Jurkat, Clone E6-1 (cell line): ENCODE results near the gene KRTAP9-1.
"Not testable (repeated sequence)": the region's sequence is repeated elsewhere in the genome, so short reads cannot be mapped to it uniquely, and the experiment has no call there.

Experiments
- DNase-seq: peaks from one replicate; pipeline ENCODE4 v3.0.0-alpha.2; 2011; ENCODE audit warnings: low read depth, low spot score
- H3K4me3 ChIP-seq: 2 replicates; pipeline ENCODE4 v1.5.1; 2011; ENCODE audit warnings: mild to moderate bottlenecking, low read length, control low read depth, moderate library complexity

KRTAP9-1 gene

GRCh38 chr17:41177727-41178271 lies 11.9 kb upstream of the KRTAP9-1 start, which contains the start of gene KRTAP4-2:
Gene KRTAP4-2, minus strand, starts transcription at chr17:41178221. Its CDS starts 57 bp downstream, at chr17:41178164.
- H3K4me3 ChIP-seq = no peak within 1 kb of the TSS
- DNase-seq = no peak

GRCh38 chr17:41178341-41178740 lies 11.3 kb upstream of the KRTAP9-1 start:
- H3K4me3 ChIP-seq = no peak overlapping the region
- no peak for DNase-seq

GRCh38 chr17:41178843-41179616 lies 10.7 kb upstream of the KRTAP9-1 start:
- H3K4me3 ChIP-seq = no peak overlapping the region
- no peak for DNase-seq

GRCh38 chr17:41184480-41184961 lies 5.2 kb upstream of the KRTAP9-1 start, which contains the start of gene KRTAP4-1:
Gene KRTAP4-1, minus strand, starts transcription at chr17:41184911. Its CDS starts 57 bp downstream, at chr17:41184854.
- DNase-seq = no peak
- no peak within 1 kb of the TSS for H3K4me3 ChIP-seq

DNA sequence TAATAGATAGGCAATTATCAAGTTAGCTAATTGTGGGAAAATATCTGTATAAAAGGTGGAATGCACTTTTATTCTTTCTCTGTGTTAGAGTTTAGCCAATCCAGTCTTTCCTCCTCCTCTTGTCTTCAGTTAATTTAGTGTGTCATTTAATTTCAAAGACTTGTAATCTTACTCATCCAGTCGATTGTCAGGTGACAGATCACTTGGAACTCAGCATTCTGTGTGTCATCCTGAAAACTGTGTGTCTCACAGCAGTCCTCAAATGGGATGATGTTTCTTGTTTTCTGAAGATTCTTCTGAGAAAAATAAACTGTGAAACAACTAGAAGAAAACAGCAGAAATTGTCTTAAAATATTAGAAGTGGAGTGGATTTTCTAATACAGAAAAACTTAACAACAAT lies 4.7 kb upstream of the KRTAP9-1 start:
- DNase-seq = no peak
- no peak overlapping the region for H3K4me3 ChIP-seq

DNA sequence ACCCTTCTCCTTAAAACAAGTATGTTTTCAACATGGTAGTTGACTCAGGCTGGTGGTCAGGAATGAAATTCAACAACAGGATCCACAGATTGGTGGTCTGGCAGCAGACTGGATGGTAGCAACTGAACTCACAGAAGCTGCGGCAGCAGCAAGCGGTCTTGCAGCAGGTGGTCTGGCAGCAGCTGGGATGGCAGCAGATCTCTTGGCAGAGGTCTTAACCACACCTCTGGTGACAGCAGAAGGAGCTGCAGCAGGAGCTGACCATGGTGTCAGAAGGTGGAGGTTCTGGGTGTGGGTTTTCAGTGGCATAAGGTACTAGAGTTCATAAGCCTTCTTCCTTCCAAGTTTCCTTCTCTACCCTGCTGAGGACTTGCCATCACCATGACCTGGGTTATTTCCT lies 2.8 kb upstream of the KRTAP9-1 start:
- DNase-seq = no peak
- H3K4me3 ChIP-seq = no peak overlapping the region

- no peak overlapping the region for H3K4me3 ChIP-seq
- DNase-seq = no peak
These were observed 641 bp downstream of the KRTAP9-1 start for GRCh38 chr17:41190328-41190727.

DNA sequence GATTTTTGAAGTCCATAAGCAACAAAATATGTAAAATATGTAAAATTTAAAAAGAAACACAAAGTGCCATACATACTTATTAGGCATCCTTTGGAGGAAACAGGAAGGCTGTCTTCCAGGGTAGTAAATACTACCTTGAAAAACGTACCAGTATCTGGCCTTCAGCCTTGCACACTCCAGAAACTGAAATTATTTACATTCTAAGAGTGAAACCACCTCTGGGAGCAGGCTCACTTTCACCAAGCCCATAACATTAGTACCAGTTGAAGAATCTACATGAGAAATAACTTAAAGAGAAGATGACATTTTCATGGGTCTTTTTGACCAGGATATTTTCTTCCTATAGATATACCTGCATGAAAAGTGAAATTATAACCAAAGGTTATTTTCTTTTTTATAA lies 6.4 kb downstream of the KRTAP9-1 start:
- no peak for DNase-seq
- no peak overlapping the region for H3K4me3 ChIP-seq

DNA sequence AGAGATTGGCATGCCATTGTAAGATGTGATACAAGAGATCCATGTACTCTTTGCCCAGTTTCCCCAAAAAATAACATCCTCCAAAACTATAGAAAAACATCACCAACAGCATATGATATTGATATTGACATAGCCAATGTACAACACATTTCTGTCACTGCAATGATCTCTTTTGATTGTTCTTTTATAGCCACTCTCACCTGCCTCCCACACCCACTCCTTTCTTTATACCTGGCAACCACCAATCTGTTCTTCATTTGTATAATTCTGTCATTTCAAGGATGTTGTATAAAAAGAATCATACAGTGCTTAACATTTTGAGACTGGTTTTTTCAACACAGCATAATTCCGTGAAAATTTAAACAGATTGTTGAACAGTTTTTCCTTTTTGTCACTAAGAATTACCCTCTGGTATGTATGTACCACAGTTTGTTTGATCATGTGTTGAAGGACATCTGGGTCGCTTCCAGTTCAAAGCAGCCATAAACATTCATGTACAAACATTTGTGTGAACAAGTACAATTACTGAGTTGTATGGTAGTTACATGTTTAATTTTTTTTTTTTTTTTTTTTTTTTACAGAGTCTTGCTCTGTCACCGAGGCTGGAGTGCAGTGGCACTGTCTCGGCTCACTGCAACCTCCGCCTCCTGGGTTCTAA lies 9.9 kb downstream of the KRTAP9-1 start:
- no peak overlapping the region for H3K4me3 ChIP-seq
- DNase-seq = no peak

- no peak for DNase-seq
- H3K4me3 ChIP-seq = no peak overlapping the region
These were observed 22.3 kb downstream of the KRTAP9-1 start for GRCh38 chr17:41211845-41212466.

DNA sequence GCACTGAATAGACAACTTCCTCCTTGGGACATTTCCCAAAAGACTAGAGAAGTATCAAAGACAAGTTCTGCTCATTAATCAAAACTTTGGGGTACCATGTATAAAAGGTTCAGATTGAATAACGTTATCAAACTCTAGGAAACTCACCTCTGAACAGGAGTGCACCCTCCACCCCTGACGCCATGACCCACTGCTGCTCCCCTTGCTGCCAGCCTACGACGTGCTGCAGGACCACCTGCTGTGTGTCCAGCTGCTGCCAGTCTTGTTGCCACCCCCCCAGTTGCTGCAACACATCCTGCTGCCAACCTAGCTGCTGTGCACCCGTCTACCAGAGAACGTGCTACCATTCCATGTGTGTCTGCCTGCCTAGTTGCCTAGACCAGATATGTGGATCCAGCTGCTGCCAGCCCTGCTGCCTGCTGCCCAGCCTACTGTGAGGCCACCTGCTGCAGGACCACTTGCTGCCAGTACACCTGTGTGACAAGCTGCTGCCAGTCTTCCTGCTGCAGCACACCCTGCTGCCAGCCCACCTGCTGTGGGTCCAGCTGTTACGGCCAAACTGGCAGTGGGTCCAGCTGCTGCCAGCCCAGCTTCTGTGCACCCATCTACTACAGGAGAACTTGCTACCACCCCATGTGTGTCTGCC lies 23.0 kb downstream of the KRTAP9-1 start:
- DNase-seq = no peak
- no peak overlapping the region for H3K4me3 ChIP-seq

DNA sequence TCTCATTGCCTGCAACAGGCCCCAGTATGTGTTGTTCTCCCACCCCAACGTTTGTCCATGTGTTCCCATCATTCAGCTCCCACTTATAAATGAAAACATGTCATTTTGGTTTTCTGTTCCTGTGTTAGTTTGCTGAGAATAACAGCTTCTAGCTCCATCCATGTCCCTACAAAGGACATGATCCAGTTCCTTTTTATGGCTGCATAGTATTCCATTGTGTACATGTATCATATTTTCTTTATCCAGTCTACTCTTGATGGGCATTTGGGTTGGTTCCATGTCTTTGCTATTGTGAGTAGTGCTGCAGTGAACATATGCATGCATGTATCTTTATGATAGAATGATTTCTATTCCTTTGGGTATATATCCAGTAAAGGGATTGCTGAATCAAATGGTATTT lies 26.0 kb downstream of the KRTAP9-1 start:
- H3K4me3 ChIP-seq = no peak overlapping the region
- DNase-seq = no peak

- no peak overlapping the region for H3K4me3 ChIP-seq
- no peak for DNase-seq
These were observed 34.1 kb downstream of the KRTAP9-1 start for GRCh38 chr17:41223821-41224220.

- DNase-seq = no peak
- H3K4me3 ChIP-seq = no peak overlapping the region
These were observed 36.4 kb downstream of the KRTAP9-1 start for GRCh38 chr17:41226051-41226450.

DNA sequence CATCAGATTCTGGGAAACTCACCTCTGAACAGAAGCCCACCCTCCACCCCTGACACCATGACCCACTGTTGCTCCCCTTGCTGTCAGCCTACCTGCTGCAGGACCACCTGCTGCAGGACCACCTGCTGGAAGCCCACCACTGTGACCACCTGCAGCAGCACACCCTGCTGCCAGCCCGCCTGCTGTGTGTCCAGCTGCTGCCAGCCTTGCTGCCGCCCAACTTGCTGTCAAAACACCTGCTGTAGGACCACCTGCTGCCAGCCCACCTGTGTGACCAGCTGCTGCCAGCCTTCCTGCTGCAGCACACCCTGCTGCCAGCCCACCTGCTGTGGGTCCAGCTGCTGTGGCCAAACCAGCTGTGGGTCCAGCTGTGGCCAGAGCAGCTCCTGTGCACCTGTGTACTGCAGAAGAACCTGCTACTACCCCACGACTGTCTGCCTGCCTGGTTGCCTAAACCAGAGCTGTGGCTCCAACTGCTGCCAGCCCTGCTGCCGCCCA lies 37.0 kb downstream of the KRTAP9-1 start, which contains the start of gene KRTAP9-2:
Gene KRTAP9-2 (plus strand): TSS at position 51 of the 498 bp plus-strand sequence. CDS start 7 bp downstream, at position 58.
- not testable (repeated sequence) for H3K4me3 ChIP-seq, DNase-seq

DNA sequence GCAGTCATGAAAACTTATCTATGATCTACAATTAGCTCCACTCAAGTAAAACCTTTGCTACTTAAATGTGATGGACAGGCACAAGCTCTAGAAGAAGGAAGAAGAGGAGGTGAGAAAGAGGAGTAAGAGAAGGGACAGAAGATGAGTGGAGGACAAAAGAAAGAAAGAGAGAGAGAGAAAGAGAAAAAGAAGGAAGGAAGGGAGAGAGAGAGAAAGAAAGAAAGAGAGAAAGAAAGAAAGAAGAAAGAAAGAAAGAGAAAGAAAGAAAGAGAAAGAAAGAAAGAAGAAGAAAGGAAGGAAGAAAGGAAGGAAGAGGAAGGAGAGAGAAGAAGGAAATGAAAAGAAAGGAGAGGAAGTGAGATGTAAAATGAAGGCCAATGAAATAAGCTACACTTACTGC lies 40.4 kb downstream of the KRTAP9-1 start:
- no peak for DNase-seq
- no peak overlapping the region for H3K4me3 ChIP-seq

- no peak for DNase-seq
- H3K4me3 ChIP-seq = no peak overlapping the region
These were observed 42.0 kb downstream of the KRTAP9-1 start for GRCh38 chr17:41231731-41232130.

DNA sequence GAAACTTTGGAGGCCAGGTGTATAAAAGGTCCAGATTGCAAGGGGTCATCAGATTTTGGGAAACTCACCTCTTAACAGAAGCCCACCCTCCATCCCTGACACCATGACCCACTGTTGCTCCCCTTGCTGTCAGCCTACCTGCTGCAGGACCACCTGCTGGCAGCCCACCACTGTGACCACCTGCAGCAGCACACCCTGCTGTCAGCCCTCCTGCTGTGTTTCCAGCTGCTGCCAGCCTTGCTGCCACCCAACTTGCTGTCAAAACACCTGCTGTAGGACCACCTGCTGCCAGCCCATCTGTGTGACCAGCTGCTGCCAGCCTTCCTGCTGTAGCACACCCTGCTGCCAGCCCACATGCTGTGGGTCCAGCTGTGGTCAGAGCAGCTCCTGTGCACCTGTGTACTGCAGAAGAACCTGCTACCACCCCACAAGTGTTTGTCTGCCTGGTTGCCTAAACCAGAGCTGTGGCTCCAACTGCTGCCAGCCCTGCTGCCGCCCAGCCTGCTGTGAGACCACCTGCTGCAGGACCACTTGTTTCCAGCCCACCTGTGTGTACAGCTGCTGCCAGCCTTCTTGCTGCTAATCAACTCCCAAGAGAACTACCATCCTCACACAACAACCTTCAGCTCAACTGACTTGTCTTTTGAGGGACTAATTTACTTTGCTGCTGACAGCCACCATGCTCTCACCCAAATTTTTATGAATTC lies 42.9 kb downstream of the KRTAP9-1 start, which contains the start of gene KRTAP9-3:
Gene KRTAP9-3 (plus strand): TSS at position 51 of the 707 bp plus-strand sequence. CDS start 53 bp downstream, at position 104.
- not testable (repeated sequence) for DNase-seq

More for the DNA sequence above, 42.9 kb downstream of the KRTAP9-1 start, which contains the start of gene KRTAP9-3:
- not testable (repeated sequence) for H3K4me3 ChIP-seq
